Measurements from ENCODE around the gene AGBL1.
"Not testable (repeated sequence)": the region's sequence is repeated elsewhere in the genome, so short reads cannot be mapped to it uniquely, and the experiment has no call there.

AGBL1 gene

GRCh38 chr15:86875067-86875466, 795.4 kb downstream of the AGBL1 start:
- no peak overlapping the region for H3K27ac ChIP-seq (replicated peaks)
- no peaks in the 10 kb centered on the region for H3K27me3 ChIP-seq (ENCODE audit: insufficient read depth, poor library complexity, severe bottlenecking)
- DNase-seq (ENCODE audit: low read depth in 1 of 2, low spot score in 1 of 2), result no peak
- no peak for TF ChIP-seq REST (IDR thresholded peaks at IDR 0.05; ENCODE audit: insufficient replicate concordance, low read depth)
- TF ChIP-seq GABPA (IDR thresholded peaks at IDR 0.05; ENCODE audit: low read depth), result no peak
- no peak for TF ChIP-seq POLR2AphosphoS5 (IDR thresholded peaks at IDR 0.05; ENCODE audit: low read depth)
- TF ChIP-seq SPI1 (IDR thresholded peaks at IDR 0.05; ENCODE audit: borderline replicate concordance, low read depth), result no peak
- TF ChIP-seq CTCF (IDR thresholded peaks at IDR 0.05; ENCODE audit: insufficient read depth, low read length), result no peak
- no peak overlapping the region for H3K4me3 ChIP-seq (replicated peaks; ENCODE audit: insufficient read depth, low read length)

GRCh38 chr15:86876387-86876944, 796.8 kb downstream of the AGBL1 start:
- TF ChIP-seq POLR2AphosphoS5 (IDR thresholded peaks at IDR 0.05; ENCODE audit: low read depth), result no peak
- no peak for TF ChIP-seq CTCF (IDR thresholded peaks at IDR 0.05; ENCODE audit: insufficient read depth, low read length)
- no peak for TF ChIP-seq REST (IDR thresholded peaks at IDR 0.05; ENCODE audit: insufficient replicate concordance, low read depth)
- Histone ChIP-seq H3K27ac (replicated peaks) (no peak overlapping the region), H3K4me3 (replicated peaks; ENCODE audit: insufficient read depth, low read length) (no peak overlapping the region), H3K27me3 (ENCODE audit: insufficient read depth, poor library complexity, severe bottlenecking) (no peaks in the 10 kb centered on the region)
- no peak for DNase-seq (ENCODE audit: low read depth in 1 of 2, low spot score in 1 of 2)

GRCh38 chr15:86877171-86877631, 797.5 kb downstream of the AGBL1 start:
- no peak overlapping the region for H3K4me3 ChIP-seq (replicated peaks; ENCODE audit: insufficient read depth, low read length)
- no peak for TF ChIP-seq GABPA (IDR thresholded peaks at IDR 0.05; ENCODE audit: low read depth)
- no peak for TF ChIP-seq POLR2AphosphoS5 (IDR thresholded peaks at IDR 0.05; ENCODE audit: low read depth)
- no peak for TF ChIP-seq SPI1 (IDR thresholded peaks at IDR 0.05; ENCODE audit: borderline replicate concordance, low read depth)
- no peak for TF ChIP-seq REST (IDR thresholded peaks at IDR 0.05; ENCODE audit: insufficient replicate concordance, low read depth)
- no peak for TF ChIP-seq CTCF (IDR thresholded peaks at IDR 0.05; ENCODE audit: insufficient read depth, low read length)
- no peaks in the 10 kb centered on the region for H3K27me3 ChIP-seq (ENCODE audit: insufficient read depth, poor library complexity, severe bottlenecking)
- H3K27ac ChIP-seq (replicated peaks), result no peak overlapping the region
- DNase-seq (ENCODE audit: low read depth in 1 of 2, low spot score in 1 of 2), result no peak

- DNase-seq (ENCODE audit: low read depth in 1 of 2, low spot score in 1 of 2); H3K27ac ChIP-seq (replicated peaks); H3K4me3 ChIP-seq (replicated peaks; ENCODE audit: insufficient read depth, low read length); H3K27me3 ChIP-seq (ENCODE audit: insufficient read depth, poor library complexity, severe bottlenecking): not testable (repeated sequence)
Measured at GRCh38 chr15:86878844-86879243, 799.2 kb downstream of the AGBL1 start.

Measured in HL-60 (cell line).